Stimulated activated CD4-positive, alpha-beta T cell treated with anti-CD3 and anti-CD28 coated beads, Interleukin-15, amount 100 ng/mL, for 1 hour (primary cell): ENCODE data around the gene GRIK4.
"Not testable (repeated sequence)": the region's sequence is repeated elsewhere in the genome, so short reads cannot be mapped to it uniquely, and the experiment has no call there.

Experiments
- DNase-seq, 2 donors: peaks; one replicate each; pipeline ENCODE4 v3.0.0-alpha.2; 2020; ENCODE audit warnings: low read depth in 1 of 2, low spot score in 1 of 2

The GRIK4 gene

GRCh38 chr11:120738516-120739046 lies 227.0 kb downstream of the GRIK4 start:
- no peak for DNase-seq

- DNase-seq: no peak
Measured at GRCh38 chr11:120739780-120740179, 228.2 kb downstream of the GRIK4 start.

DNA sequence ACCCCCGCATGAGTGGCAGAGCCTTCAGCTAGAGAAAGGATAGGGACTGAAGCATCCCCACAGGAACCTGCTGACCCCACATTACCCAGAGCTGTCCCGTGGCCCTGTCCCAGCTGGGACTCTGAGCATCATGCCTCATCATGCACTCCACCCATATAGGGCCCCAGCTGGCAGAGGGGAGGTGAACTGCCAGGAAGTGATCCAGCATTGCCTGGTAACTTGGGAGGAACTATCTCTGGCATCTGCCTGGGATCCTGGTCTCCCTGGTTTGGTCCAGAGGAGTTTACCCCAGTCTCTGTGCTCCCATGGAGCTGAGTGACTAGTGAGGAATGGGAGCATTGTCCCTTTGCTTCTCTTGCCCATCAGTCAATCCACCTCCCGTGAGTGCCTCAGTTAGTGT lies 228.8 kb downstream of the GRIK4 start:
- DNase-seq: no peak

DNA sequence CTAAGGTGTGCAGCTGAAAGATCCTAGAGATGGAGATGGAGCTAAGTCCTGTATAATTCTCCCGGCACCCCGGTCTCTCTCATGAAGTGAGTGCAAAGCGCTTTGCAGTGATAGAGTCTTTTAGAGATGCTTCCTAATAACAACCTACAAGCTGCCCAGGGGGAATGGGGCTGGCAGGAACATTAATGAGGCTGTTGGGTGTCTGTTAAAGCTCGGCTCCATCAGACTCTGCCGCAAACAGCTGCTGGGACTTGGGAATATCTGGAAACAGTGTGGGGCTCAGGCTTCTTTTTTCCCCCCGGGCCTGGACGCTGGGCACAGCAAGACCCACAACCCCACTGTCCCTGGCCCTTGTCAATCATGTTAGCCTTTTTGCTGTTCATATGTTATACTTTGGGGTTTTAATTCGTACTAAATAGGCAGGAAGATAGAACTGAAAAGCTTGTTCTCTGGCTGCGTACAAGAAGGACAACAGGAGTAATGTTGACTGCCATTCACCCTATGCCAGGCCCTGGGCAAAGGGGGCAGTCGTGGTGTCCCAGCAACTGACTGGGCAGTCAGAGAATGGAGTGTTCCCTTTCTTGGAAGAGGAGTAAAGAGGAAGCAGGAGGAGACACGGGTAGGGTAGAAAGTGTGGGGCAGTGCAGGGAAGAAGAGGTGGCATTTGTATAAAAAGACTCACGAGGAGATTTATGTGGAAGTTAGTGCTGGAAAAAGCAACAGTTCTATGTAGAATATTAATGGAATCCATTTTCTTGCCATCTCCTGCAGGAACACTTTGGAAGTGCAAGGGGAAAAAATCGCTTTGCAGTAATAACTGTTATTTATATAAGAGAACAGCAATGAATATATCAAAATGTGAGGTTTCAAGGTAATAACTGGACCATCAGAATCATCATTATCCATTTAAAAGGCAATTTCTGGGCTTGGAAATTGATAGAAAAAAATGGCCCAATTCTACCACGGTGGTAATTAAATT lies 232.8 kb downstream of the GRIK4 start:
- no peak for DNase-seq

DNA sequence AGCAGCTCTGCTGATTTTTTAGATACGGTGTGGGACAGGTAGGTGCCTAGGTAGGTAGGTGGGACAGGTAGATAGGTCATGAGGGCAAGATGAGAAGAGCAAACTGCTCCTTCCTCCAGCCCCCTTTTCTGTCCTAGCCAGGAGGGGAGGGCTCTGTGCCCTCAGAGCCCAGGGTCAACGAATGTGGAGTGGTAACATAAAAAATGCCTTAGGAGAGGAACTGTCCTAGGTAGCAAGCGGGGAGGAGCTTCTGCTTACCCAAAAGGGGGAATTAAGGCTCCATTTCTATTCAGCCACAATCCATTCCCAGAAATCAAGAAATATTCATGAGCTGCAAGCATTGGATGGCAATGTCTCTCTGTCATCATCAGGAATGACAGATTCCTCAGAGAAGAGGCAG lies 234.8 kb downstream of the GRIK4 start:
- DNase-seq: no peak

- DNase-seq: no peak
Measured at GRCh38 chr11:120746836-120747609, 235.5 kb downstream of the GRIK4 start.

- no peak for DNase-seq
Measured at GRCh38 chr11:120747850-120748814, 236.6 kb downstream of the GRIK4 start.

DNA sequence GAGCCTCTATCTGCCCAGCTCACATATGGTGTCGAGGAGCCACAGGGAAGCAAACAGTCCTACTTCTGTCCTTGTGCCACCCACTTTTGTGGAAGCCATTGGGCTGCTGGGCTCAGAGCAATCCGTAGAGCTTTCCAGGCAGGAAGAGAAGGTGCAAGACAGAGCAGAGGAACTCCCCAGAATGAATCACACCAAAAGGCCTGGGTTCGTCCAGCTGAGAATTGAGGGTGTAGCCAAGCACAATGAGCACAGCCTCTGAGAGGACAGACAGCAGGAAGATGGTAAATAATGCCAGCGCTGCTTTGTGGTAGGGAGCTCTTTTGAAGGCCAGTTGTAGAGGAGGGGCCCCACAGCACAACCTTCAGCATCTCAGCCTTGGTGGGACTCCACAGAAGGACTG lies 237.8 kb downstream of the GRIK4 start:
- DNase-seq: no peak

DNA sequence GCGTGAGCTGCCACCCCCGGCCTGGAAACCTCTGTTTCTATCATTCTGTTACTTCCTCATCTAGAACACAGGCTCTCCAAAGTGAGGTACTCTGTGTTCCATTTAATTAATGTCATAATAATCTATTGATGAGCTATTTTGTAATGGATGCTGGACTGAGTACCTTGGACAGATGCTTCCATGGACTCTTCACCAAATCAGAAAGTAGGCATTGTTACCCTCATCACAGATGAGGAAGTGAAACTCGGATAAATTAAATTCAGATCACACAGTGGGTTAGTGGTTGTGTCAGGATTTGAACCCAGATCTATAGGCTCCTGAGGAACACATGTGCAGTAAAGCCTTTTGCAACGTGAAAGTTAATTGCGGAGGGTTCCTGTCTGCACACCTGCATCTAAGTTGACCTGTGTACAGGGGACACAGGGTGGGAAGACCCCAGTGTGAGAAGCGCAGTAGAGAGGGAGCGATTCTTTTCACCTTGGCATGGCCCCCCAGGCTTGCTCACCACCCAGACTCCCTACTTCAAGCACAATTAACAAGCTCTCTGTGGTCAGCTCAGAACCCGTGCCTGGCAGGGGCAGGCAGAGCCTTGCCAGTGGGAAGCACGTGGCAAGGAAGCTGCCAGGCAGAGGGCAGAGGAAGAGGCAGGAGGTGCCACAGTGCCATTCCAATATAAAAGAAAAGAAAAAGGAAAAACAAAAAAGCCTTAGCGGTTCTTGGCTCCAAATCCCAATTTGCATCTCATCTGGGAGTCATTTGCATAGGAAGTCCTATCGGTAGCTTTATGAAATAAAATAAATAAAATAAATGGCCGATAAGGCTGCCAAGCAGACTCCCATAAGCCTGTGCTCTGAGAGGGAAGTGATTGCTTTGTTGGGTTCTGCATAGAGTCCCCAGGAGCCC lies 239.3 kb downstream of the GRIK4 start:
- DNase-seq: no peak

GRCh38 chr11:120751550-120751949 lies 240.0 kb downstream of the GRIK4 start:
- DNase-seq: no peak

DNA sequence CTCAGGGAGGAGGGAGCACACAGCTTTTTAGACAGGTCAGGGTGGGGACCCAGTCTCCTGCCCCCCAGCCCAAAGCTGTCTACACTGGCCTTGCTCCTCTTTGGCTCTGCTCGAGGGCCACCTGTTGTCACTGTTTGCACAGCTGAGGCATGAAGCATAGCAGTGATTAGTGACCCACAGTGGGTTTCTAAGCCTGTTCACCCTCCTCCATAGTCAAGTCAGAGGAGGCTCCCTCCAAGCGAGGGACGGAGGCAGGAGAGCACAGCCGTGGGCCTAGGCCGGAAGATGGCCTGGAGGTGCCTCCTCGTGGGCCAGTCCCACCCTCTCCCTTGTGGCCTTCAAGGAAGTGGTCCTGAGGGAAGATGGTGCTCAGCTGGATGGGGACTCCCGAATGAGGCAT lies 241.1 kb downstream of the GRIK4 start:
- no peak for DNase-seq

DNA sequence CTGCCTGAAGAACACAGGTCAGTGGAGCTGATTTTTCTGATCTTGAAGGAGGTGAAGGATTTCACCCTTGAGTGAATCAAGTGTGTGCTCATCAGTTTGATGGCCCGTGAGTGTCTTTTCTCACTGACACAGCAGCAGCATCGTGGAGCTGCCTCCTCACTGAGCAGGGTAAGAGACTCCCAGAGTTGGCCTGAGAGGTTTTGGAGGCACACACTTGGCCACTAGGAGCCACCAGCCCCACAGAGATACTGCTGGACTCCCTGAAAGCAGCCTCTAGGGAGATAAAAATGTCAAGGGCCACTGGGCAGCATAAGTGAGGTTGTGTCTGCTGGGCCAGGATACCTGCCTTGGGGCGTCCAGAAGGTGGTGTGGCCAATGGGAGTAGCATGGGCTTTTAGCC lies 245.4 kb downstream of the GRIK4 start:
- DNase-seq: no peak

GRCh38 chr11:120759046-120759445 lies 247.5 kb downstream of the GRIK4 start:
- DNase-seq: no peak

DNA sequence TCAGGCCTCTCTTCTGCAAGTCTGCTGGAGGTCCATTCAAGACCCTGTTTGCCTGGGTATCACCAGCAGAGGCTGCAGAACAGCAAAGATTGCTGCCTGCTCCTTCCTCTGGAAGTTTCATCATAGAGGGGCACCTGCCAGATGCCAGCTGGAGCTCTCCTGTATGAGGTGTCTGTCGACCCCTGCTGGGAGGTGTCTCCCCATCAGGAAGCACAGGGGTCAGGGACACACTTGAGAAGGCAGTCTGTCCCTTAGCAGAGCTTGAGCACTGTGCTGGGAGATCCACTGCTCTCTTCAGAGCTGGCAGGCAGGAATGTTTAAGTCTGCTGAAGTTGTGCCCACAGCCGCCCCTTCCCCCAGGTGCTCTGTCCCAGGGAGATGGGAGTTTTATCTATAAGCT lies 254.2 kb downstream of the GRIK4 start:
- not testable (repeated sequence) for DNase-seq

- DNase-seq: no peak
Measured at GRCh38 chr11:120766318-120766717, 254.8 kb downstream of the GRIK4 start.

DNA sequence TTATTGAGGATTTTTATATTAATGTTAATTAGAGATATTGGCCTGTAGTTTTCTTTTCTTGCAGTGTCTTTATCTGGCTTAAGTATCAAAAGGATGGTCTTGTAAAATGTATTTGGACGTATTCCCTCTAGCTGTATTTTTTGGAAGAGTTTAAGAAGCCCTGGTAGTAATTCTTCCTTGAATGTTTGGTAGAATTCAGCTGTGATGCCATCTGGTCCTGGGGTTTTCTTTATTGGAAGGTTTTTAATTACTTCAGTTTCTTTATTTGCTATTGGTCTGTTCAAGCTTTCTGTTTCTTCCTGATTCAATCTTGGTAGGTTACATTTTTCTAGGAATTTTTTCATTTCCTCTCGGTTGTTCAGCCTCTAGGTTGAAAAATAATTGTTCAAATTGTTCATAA lies 257.4 kb downstream of the GRIK4 start:
- no peak for DNase-seq

GRCh38 chr11:120769906-120770305 lies 258.4 kb downstream of the GRIK4 start:
- no peak for DNase-seq

GRCh38 chr11:120771551-120772060 lies 260.1 kb downstream of the GRIK4 start:
- no peak for DNase-seq

- no peak for DNase-seq
Measured at GRCh38 chr11:120773501-120774031, 262.0 kb downstream of the GRIK4 start.
